ENCODE results near the gene TMCO4. TPM values are rescaled to one million over a fixed set of nuclear protein-coding genes. Genes with fewer than 3 reads are reported as not detected.

TMCO4 gene
- total and polyA plus RNA-seq, 2 of the 8 experiments (the other 6 are each of a cell fraction or from before 2014, with no cell fraction given): 3.0 to 3.1 TPM

GRCh38 chr1:19712928-19713327 lies 86.8 kb downstream of the TMCO4 start:
- H3K23me2 ChIP-seq (ENCODE audit: low read depth, low read length): no peaks in the 10 kb centered on the region
- no peak overlapping the region for H4K5ac ChIP-seq (ENCODE audit: insufficient read length, low read depth, low read length)
- no peak overlapping the region for H3K18ac ChIP-seq (ENCODE audit: extremely low read depth, low read length)
- TF ChIP-seq SIRT6 (IDR thresholded peaks at IDR 0.05; ENCODE audit: low read length) (no peak), CEBPB (IDR thresholded peaks at IDR 0.05; ENCODE audit: low read depth, low read length) (no peak), BACH1 (IDR thresholded peaks at IDR 0.05; ENCODE audit: low read length) (no peak), SIX5 (IDR thresholded peaks at IDR 0.05; ENCODE audit: low read depth, low read length) (no peak), CTCF (IDR thresholded peaks at IDR 0.05; ENCODE audit: control extremely low read depth in 1 of 3, insufficient read depth in 1 of 3, low read depth in 1 of 3, low read length in 3 of 3) (no peak), ATF2 (IDR thresholded peaks at IDR 0.05; ENCODE audit: low read length) (no peak)
- no peak overlapping the region for H3K23ac ChIP-seq (ENCODE audit: insufficient read length)
- no peak for DNase-seq (ENCODE audit: low read depth in 1 of 2, low spot score in 2 of 2)
- POLR2A ChIA-PET (ENCODE audit: partially characterized antibody): no interaction called here
- no peak overlapping the region for H3K4ac ChIP-seq (replicated peaks; ENCODE audit: insufficient read length, low read depth, low read length)
- H2BK120ac ChIP-seq (replicated peaks; ENCODE audit: low read depth, low read length): no peak overlapping the region
- no peak overlapping the region for H3K14ac ChIP-seq (ENCODE audit: insufficient read length)
- H3K27me3 ChIP-seq (replicated peaks in 1 of 4; ENCODE audit: control insufficient read depth in 3 of 4, extremely low read depth in 1 of 4, insufficient read depth in 3 of 4, low read length in 3 of 4): no peaks in the 10 kb centered on the region
- no peak for FAIRE-seq
- no peaks in the 10 kb centered on the region for H3K9me3 ChIP-seq (ENCODE audit: insufficient read depth in 2 of 2, low read depth in 1 of 2, low read length in 1 of 2)
- no peaks in the 10 kb centered on the region for H4K20me1 ChIP-seq (replicated peaks in 1 of 2; ENCODE audit: control insufficient read depth in 1 of 2, insufficient read depth in 2 of 2, low read length in 2 of 2)
- no peak overlapping the region for H3K4me3 ChIP-seq (ENCODE audit: extremely low read depth in 1 of 4, insufficient read depth in 2 of 4, low read depth in 3 of 4, low read length in 4 of 4)
- H3K56ac ChIP-seq (replicated peaks; ENCODE audit: insufficient read length, low read depth, low read length): no peak overlapping the region
- no peaks in the 10 kb centered on the region for H3K79me2 ChIP-seq (ENCODE audit: control insufficient read depth in 1 of 2, insufficient read depth in 2 of 2, low read length in 2 of 2)
- no peaks in the 10 kb centered on the region for H3K36me3 ChIP-seq (ENCODE audit: control insufficient read depth in 2 of 4, insufficient read depth in 4 of 4, low read length in 3 of 4)
- H2AFZ ChIP-seq (ENCODE audit: low read length): no peak overlapping the region
- H3K4me1 ChIP-seq (replicated peaks in 1 of 4; ENCODE audit: control insufficient read depth in 3 of 4, insufficient read depth in 4 of 4, low read length in 3 of 4): peaks cover 0 to 3% (median 0%) of the 10 kb centered on the region in 4 experiments; a peak in 2 of 7 replicates
- 68% methylated on average over 4 of the region's 4 CpGs; no CpG with 5 or more reads in 1 of the 2 experiments for WGBS, 2 experiments (ENCODE audit: extremely low coverage in 1 of 2, insufficient coverage in 1 of 2, insufficient read length in 1 of 2, insufficient replicate concordance in 2 of 2, low coverage in 1 of 2, low lambda C conversion rate in 2 of 2, missing lambda C conversion rate in 1 of 2)
- no peak overlapping the region for H3K9ac ChIP-seq (replicated peaks in 1 of 4; ENCODE audit: extremely low read depth in 1 of 4, low read depth in 3 of 4, low read length in 3 of 4)
- no peak overlapping the region for H2BK15ac ChIP-seq (ENCODE audit: low read length)
- no peak overlapping the region for H4K8ac ChIP-seq (ENCODE audit: extremely low read depth, insufficient read depth, low read length)
- no peak overlapping the region for H2BK20ac ChIP-seq (ENCODE audit: low read length)
- H3K27ac ChIP-seq (ENCODE audit: low read depth, low read length): no peak overlapping the region
- H2BK12ac ChIP-seq (ENCODE audit: low read depth, low read length): no peak overlapping the region
- CTCF ChIA-PET (ENCODE audit: partially characterized antibody): interaction anchor here (1.5 to 2.8 kb wide), 3 partner anchors 8 to 51 kb away, joined by 5 to 10 read pairs (median 6); no protein-coding TSS in a partner anchor
- peak overlapping the region in 1 of 2 experiments; percentile 33; a peak in 1 of 4 replicates for H3K4me2 ChIP-seq (ENCODE audit: insufficient read depth in 1 of 2, low read depth in 2 of 2, low read length in 2 of 2)
- no peaks in the 10 kb centered on the region; the same call in 1 of the 2 replicates for H3K79me1 ChIP-seq (ENCODE audit: low read depth, low read length)
- H2BK5ac ChIP-seq (ENCODE audit: low read depth, low read length): no peak overlapping the region
- no peak overlapping the region for H2AK5ac ChIP-seq (ENCODE audit: low read depth, low read length)
- no peak overlapping the region for H4K91ac ChIP-seq (replicated peaks; ENCODE audit: insufficient read length, low read length)

Data from H1 (cell line).